MV-4-11 (cell line): Measurements from ENCODE around the gene PIAS4.
A peak's percentile ranks its signal among the peaks of the same experiment; 100 is the strongest.

ENCODE experiments used
- DNase-seq: peaks from one replicate; lab custom pipeline; 2025; lab: John Stamatoyannopoulos, UW

Gene PIAS4

GRCh38 chr19:4077800-4078684, 70.5 kb downstream of the PIAS4 start:
- peak; percentile 76 for DNase-seq

- no peak for DNase-seq
Measured at GRCh38 chr19:4080473-4080872, 72.9 kb downstream of the PIAS4 start.

DNA sequence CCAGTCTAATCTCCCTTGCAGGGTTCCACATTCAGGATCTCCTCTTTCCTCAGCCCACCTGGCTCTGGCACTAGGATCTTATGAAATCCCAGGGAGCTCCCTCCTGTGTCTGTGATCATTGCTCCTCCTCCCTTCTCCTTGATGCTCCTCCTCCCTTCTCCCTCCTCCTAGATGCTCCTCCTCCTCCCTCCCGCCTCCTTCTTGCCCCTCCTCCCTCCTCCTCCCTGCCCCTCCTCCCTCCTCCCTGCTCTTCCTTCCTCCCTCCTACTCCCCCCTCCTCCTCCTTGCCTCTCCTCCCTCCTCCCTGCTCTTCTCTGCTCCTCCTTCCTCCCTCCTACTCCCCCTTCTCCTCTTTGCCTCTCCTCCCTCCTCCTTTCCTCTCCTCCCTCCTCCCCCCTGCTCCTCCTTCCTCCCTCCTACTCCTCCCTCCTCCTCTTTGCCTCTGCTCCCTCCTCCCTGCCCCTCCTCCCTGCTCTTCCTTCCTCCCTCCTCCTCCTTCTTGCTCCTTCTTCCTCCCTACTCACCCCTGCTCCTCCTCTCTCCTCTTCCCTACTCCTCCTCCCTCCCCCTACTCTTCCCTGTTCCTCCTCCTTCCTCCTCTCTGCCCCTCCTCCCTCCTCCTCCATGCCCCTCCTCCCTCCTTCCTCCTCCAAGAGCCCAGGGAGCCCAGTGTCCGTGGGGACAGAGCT, 74.0 kb downstream of the PIAS4 start:
- no peak for DNase-seq

- DNase-seq: no peak
Measured at GRCh38 chr19:4082172-4082571, 74.6 kb downstream of the PIAS4 start.

DNA sequence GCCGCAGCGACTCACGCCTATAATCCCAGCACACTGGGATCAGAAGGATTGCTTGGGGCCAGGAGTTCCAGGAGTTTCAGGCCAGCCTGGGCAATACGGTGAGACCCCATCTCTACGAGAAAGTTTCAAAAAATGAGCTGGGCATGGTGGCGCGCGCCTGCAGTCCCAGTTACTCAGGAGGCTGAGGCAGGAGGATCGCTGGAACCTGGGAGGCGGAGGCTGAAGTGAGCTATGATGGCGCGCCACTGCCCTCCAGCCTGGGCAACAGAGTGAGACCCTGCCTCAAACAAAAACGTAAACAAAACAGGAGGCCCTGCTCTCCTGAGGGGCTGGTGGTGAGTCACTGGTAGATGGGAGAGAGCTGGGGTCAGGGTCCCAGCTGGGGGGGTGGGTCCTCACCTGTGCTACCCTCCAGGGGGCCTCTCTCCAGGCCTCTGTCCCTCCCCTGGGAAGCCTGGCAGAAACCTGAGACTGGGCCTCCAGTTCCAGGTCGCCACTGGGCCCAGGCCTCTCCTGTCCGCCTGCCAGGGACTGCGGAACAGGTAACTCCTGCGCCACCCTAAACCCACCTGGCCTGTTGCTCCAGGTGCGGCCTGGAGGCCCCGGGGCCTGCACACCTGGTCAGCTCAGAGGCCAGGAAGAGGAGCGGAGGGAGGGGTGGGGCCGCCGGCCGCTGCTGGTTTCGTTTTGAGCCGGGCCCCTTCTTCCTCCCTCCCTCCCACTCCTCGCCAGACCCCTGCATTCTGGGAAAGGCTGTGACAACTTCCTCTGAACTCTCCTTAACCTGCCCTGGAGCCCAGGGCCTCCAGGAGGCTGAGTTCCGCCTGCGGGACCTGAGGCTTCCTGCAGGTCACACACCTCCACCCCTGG, 76.4 kb downstream of the PIAS4 start:
- peak; percentile 33 for DNase-seq

- no peak for DNase-seq
Measured at GRCh38 chr19:4084547-4084877, 77.0 kb downstream of the PIAS4 start.

GRCh38 chr19:4086411-4086867, 78.9 kb downstream of the PIAS4 start:
- no peak for DNase-seq

DNA sequence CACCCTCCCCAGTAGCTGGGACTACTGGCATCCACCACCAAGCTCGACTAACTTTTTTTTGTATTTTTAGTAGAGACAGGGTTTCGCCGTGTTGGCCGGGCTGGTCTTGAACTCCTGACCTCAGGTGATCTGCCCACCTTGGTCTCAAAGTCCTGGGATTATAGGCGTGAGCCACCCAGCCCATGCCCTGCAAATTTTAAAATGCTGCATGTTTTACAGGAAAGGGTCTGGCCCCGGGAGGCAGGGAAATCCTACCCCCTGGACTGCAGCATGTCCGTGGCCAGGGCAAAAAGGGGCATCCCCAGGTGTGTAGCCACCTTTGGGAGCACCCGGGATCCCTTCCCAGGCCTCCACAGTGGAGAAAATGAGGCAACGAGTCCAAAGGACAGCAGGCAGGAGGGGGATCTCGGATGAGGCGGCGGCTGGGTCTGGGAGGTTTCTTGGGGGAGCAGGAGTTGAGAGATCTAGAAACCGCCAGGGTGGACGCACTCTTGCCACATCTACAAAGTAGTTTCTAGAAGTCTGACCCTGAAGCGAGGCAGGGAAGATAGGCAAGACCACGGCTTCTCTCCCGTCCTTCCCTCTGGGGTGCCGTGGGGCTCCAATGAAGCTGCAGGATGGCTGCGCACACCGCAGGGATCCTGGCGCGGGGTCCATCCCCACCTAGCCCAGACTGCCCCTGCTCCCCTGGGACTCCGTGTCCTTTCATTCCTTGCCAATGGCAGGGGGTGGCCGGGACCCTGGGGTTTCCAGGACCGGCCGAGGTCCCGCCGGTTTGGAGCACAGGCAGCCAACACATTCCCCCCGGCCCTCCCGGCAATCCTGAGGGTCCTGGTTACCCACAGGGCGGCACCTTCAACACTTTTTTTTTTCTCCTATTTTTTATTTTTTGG, 80.5 kb downstream of the PIAS4 start:
- peak; percentile 48 for DNase-seq

GRCh38 chr19:4088975-4089374, 81.4 kb downstream of the PIAS4 start:
- DNase-seq: peak; percentile 87
